Measurements from ENCODE around the gene MUTYH. TPM values are rescaled to one million over a fixed set of nuclear protein-coding genes. Genes with fewer than 3 reads are reported as not detected.

Gene MUTYH
- total RNA-seq, 1 donor from 2014 or later = 48.2 TPM

DNA sequence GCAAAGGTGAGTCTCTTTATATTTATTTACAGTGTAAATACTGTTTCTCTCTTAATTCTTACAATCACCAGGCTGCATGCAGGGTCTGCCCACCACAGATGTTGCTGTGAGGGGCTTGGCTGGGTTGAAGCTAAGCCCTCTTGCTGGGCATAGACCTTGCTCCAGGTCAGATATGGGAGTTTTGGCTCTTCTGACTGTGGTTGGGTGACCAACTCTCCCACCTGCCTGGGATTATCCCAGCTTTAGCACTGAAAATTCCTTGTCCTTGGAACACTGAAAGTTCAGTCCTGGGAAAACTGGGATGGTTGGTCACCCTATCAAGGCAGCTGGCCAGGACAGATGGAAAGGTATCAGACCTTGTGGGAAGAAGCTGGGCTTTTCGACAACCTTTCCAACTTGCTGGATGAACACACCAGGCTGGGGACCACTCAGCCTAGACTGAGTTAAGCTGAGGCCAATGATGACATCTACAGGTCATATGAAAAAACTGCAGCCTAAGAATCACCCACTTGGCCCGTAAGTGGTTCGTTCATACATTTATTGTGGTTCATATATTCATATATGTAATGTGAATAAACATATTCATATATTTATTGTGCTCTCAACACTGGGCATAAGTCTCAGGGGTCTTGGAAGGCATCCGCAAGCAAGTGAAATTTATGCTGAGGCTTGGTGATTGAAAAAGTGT is 40.1 kb downstream of the MUTYH start:
- H3K4me1 ChIP-seq = peaks cover 30% of the 10 kb centered on the region
- H3K36me3 ChIP-seq = no peaks in the 10 kb centered on the region
- peaks cover 4% of the 10 kb centered on the region for H3K27me3 Mint-ChIP-seq (ENCODE audit: insufficient read depth, low read depth)
- TF ChIP-seq EZH2phosphoT487 (IDR thresholded peaks at IDR 0.05) = no peak
- TF ChIP-seq, protein P1, sequence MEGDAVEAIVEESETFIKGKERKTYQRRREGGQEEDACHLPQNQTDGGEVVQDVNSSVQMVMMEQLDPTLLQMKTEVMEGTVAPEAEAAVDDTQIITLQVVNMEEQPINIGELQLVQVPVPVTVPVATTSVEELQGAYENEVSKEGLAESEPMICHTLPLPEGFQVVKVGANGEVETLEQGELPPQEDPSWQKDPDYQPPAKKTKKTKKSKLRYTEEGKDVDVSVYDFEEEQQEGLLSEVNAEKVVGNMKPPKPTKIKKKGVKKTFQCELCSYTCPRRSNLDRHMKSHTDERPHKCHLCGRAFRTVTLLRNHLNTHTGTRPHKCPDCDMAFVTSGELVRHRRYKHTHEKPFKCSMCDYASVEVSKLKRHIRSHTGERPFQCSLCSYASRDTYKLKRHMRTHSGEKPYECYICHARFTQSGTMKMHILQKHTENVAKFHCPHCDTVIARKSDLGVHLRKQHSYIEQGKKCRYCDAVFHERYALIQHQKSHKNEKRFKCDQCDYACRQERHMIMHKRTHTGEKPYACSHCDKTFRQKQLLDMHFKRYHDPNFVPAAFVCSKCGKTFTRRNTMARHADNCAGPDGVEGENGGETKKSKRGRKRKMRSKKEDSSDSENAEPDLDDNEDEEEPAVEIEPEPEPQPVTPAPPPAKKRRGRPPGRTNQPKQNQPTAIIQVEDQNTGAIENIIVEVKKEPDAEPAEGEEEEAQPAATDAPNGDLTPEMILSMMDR (IDR thresholded peaks at IDR 0.05) = peak; percentile 83
- H3K9ac ChIP-seq = no peak overlapping the region
- peaks cover 29% of the 10 kb centered on the region for H3F3A ChIP-seq (ENCODE audit: low read depth)
- H3K4me3 Mint-ChIP-seq = peak overlapping the region; percentile 8
- no peak overlapping the region for H3K4me2 ChIP-seq
- peaks cover 29% of the 10 kb centered on the region for H3K4me1 Mint-ChIP-seq
- peak; percentile 87 for DNase-seq (ENCODE audit: low spot score)
- no peaks in the 10 kb centered on the region for H3K36me3 Mint-ChIP-seq
- no peaks in the 10 kb centered on the region for H3K79me2 ChIP-seq (ENCODE audit: low read depth)
- no peaks in the 10 kb centered on the region for H4K20me1 ChIP-seq (ENCODE audit: low read depth)
- H3K27ac ChIP-seq = no peak overlapping the region
- no peak overlapping the region for H3K27ac Mint-ChIP-seq
- no peaks in the 10 kb centered on the region for H3K27me3 ChIP-seq
- no peak overlapping the region for H3K4me3 ChIP-seq
- no peaks in the 10 kb centered on the region for H3K9me3 ChIP-seq (ENCODE audit: low read depth)
- H2AFZ ChIP-seq (replicated peaks) = peak overlapping the region; percentile 38
- H3K9me3 Mint-ChIP-seq = no peaks in the 10 kb centered on the region

DNA sequence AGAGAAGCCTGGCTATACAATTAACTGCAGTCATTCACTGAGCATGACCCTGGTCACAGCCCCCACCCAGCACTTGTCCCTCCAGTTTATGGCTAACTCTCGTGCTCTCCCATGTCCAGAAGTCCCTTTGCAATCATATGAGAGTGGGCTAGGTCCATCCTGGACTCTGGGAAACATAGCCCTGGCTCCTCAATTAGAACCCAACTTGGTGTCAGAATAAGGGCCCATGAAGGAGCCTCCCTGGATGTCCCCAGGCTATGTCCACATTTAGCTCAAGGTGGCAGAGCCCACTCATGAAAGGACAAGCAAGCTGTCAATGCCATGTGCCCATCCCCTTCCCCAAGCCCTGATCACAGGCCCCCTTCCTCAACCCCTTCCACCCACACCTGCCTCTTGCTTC is 40.9 kb downstream of the MUTYH start:
- H3K9ac ChIP-seq = no peak overlapping the region
- Mint-ChIP-seq H3K4me1 (peaks cover 22% of the 10 kb centered on the region), H3K36me3 (no peaks in the 10 kb centered on the region), H3K27ac (no peak overlapping the region), H3K27me3 (ENCODE audit: insufficient read depth, low read depth) (peaks cover 4% of the 10 kb centered on the region), H3K4me3 (no peak overlapping the region), H3K9me3 (no peaks in the 10 kb centered on the region)
- no peak for TF ChIP-seq EZH2 (IDR thresholded peaks at IDR 0.05)
- TF ChIP-seq, protein P1 (IDR thresholded peaks at IDR 0.05) = no peak
- TF ChIP-seq EZH2phosphoT487 (IDR thresholded peaks at IDR 0.05) = no peak
- no peaks in the 10 kb centered on the region for H3K36me3 ChIP-seq
- no peaks in the 10 kb centered on the region for H3K9me3 ChIP-seq (ENCODE audit: low read depth)
- no peak overlapping the region for H2AFZ ChIP-seq (replicated peaks)
- no peaks in the 10 kb centered on the region for H3K27me3 ChIP-seq
- no peak overlapping the region for H3K4me2 ChIP-seq
- no peak for DNase-seq (ENCODE audit: low spot score)
- H3K4me1 ChIP-seq = peaks cover 22% of the 10 kb centered on the region
- no peaks in the 10 kb centered on the region for H3K79me2 ChIP-seq (ENCODE audit: low read depth)
- H3F3A ChIP-seq (ENCODE audit: low read depth) = peaks cover 20% of the 10 kb centered on the region
- H4K20me1 ChIP-seq (ENCODE audit: low read depth) = no peaks in the 10 kb centered on the region
- no peak overlapping the region for H3K4me3 ChIP-seq
- no peak overlapping the region for H3K27ac ChIP-seq

DNA sequence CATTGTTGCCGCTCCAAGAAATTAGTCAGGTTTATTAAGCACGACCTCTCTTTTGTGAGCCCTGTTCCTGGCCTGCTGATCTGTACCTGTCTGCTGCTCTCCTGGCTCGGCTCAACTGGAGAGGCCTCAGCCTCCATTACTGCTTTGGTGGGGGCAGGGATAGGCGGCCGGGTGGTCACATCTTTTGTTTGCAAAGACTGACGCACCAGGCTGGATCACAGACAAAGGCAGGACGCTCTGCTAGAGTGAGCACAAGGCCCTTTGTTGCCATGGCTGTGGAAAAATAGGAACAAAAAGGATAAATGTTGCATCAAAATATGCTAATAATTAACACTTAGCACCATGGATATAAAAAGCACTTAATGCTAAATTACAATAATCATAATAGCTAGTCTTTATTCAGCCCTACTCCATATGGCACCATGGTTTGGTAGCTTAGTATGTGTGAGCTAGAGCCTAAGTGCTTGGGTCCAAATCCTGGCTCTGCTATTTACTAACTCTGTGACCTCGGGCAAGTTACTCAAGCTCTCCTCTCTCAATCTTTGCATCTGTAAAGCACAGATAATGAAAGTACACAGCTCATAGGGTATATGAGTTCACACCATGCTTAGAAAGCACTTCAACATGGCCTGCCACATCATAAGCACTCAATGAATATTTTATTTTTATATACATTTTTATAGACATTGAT is 42.4 kb downstream of the MUTYH start:
- Histone ChIP-seq H3K27me3 (no peaks in the 10 kb centered on the region), H4K20me1 (ENCODE audit: low read depth) (no peaks in the 10 kb centered on the region), H3F3A (ENCODE audit: low read depth) (peaks cover 15% of the 10 kb centered on the region), H3K9me3 (ENCODE audit: low read depth) (no peaks in the 10 kb centered on the region), H3K9ac (no peak overlapping the region), H3K4me1 (peaks cover 18% of the 10 kb centered on the region), H3K4me3 (no peak overlapping the region), H3K4me2 (peak overlapping the region; percentile 16), H2AFZ (replicated peaks) (peak overlapping the region; percentile 71), H3K36me3 (no peaks in the 10 kb centered on the region), H3K27ac (no peak overlapping the region), H3K79me2 (ENCODE audit: low read depth) (no peaks in the 10 kb centered on the region)
- no peak overlapping the region for H3K4me3 Mint-ChIP-seq
- peak; percentile 69 for DNase-seq (ENCODE audit: low spot score)
- peak overlapping the region; percentile 95 for H3K27ac Mint-ChIP-seq
- H3K36me3 Mint-ChIP-seq = no peaks in the 10 kb centered on the region
- TF ChIP-seq EZH2phosphoT487 (IDR thresholded peaks at IDR 0.05) (no peak), EZH2 (IDR thresholded peaks at IDR 0.05) (no peak)
- TF ChIP-seq, protein P1 (IDR thresholded peaks at IDR 0.05) = no peak
- no peaks in the 10 kb centered on the region for H3K9me3 Mint-ChIP-seq
- peaks cover 19% of the 10 kb centered on the region for H3K4me1 Mint-ChIP-seq
- H3K27me3 Mint-ChIP-seq (ENCODE audit: insufficient read depth, low read depth) = peaks cover 6% of the 10 kb centered on the region

Measured in neural progenitor cell (in vitro differentiated cells).